Superior temporal gyrus (tissue), 1 donor: ENCODE results near the gene PMEL.

Experiments
- DNase-seq: peaks from one replicate; pipeline ENCODE4 v3.0.0-alpha.2; 2016; ENCODE audit errors: extremely low spot score

The PMEL gene

DNA sequence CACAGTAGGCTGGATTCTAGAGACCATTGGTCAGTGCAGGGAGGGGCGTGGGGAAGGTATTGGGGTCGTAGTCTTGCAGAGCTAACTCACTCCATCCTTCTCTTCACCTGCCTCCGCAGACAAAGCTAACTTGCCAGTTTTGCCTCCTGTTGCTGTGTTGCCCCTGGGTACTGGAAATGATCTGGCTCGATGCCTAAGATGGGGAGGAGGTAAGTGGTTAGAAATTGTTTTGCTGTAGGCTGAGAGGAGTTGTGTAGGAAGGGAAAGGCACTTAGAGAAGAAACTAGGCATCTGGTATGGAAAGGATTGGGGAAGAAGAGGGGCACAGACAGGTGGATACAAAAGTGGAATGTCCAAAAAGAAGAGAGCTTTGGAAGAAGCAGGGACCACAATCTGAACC lies 23.8 kb downstream of the PMEL start:
- no peak for DNase-seq

DNA sequence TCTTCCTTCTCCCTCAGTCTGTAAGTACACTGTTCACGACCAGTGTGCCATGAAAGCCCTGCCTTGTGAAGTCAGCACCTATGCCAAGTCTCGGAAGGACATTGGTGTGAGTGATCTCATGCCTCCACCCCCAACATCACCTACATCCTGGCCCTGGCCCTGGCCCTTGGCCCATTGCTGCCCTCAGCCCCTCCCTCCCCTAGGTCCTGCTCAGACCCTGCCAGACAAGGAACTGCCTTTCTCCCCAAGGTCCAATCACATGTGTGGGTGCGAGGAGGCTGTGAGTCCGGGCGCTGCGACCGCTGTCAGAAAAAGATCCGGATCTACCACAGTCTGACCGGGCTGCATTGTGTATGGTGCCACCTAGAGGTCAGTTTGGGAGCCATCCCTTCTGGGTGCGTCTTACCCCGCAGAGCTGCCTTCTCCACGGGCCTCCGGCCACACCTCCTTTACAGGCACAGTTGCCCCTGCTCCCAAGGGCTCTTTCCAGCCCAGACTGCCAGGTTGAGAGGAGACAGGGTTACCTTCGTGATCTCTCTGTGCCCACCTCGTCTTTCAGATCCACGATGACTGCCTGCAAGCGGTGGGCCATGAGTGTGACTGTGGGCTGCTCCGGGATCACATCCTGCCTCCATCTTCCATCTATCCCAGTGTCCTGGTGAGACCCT lies 25.6 kb downstream of the PMEL start:
- peak; percentile 93 for DNase-seq

- no peak for DNase-seq
These were observed 26.9 kb downstream of the PMEL start for GRCh38 chr12:55938826-55939501.

GRCh38 chr12:55937981-55938380 lies 27.9 kb downstream of the PMEL start:
- no peak for DNase-seq

- DNase-seq = no peak
These were observed 30.1 kb downstream of the PMEL start for GRCh38 chr12:55935738-55936151.

- no peak for DNase-seq
These were observed 31.1 kb downstream of the PMEL start for GRCh38 chr12:55934773-55935172.

DNA sequence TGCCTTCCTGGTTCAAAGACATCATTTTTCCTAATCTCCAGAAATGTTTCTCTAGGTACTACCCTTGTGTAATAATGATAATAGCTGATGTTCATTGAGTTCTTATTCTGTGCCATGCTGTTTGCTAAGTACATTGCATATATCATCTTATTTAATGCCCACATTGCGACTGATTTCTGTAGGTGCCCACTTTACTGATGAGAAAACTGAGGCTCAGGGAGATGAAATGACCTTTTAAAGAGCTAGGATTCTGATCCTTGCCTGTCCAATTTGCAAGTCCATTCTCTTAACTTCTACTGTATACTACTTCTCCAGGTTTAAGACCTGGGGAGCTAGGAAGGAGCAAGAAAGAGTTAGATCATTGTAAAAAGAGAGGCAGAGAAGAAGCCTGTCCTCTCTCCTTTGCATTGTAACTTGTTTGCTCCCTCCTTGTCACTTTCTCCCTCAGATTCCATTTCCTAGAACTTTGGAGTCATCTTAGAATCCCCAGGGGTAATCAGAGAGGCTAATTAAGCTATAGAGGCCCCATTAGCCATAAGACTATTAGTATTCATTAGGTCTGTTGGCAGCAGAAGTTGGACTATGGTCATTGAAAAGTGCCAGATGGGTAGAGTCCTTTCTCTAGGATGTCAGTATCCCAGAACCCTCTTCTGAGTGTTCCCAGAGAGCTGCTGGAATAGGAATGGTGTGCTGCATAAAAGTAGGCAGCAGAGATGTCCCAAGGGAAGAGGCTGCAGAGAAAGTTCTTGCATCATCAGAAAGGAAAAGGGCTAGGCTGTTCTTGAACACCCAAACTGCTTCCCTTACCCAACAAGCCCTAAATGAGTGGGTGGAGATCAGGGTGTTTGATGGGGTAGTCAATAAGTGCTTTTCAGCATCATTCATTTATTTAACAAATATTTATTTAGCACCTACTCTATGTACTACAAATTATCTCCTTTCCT lies 31.8 kb downstream of the PMEL start:
- DNase-seq = no peak

DNA sequence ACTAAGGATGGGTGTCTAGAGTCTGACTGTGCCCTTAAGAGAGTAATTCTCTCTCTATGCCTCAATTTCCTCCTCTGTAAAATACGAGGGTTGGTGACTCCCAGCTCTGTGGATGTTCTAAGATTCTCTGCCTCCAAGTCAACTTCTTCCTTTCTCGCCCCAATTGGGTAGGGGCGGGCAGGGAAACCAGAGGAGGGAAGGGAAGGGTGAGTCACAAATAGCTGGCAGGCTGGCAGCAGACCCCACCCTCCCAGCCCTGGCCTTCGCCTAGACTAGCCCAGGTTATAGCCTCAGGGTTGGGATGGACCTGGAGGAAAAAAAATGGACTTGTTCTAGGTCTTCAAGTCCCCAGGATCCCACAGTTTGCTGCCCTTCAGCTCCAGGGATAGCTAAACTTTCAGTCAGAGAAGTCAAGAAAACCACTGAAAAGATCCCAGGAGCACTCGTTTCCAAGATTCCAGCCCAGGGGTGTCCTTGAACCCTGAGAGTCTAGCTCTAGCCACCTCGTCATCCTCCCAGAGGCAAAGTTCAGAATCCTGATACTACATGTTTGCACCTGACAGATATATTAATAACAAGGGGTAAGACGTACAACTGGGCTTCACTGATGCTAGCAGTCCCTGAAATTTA lies 32.6 kb downstream of the PMEL start:
- no peak for DNase-seq

DNA sequence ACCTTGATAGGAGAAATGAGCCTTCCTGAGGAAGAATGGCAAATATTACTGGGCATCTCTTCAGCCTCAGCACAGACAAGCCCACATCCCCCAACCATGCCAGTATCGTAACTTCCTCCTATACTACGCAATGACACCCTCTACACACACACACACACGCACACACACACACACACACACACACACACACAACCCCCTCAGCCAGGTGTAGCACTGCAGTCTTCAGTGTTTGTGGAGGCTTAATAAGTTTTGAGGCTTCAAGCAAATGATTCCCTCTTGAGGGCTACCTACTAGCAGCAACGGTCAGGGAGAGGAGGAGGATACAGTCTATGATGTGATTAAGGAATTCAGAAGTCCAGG lies 33.3 kb downstream of the PMEL start:
- no peak for DNase-seq

DNA sequence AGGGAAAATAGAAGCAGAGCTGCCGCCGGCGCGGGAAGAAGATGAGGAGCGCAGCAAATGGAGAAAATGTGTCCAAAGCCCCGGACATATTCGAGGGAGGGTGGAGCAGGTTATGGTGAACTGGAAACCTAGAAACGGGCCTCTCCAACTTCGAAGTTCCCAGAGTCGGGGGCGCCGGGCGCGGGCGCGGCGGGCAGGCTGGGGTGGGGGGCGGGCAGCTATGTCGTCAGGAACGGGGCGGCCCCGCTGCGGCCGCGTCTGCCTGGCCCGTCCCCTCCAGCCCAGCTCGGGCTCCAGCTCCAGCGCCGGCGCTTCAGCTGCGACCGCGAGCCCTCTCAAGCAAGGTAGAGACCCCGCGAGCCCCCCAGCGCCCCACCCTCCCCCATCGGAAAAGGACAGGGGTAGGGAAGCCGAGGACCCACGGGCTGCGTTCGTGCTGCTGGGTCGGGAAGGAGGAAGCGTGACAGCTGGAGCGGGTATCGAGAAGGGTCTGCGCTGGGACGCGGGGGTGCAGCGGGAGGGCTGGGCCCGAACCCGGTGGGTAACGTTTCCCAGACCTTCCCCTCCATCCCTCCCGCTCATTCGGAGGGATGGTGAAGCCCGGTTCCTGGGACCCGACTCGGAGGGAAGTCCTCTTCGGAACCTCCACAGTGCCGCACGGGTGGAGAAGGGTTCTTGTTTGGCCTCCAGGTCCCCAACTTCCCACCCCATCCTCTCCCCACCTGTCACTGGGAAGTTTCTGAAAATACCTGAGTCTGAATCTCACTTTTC lies 33.9 kb downstream of the PMEL start:
- peak; percentile 19 for DNase-seq

DNA sequence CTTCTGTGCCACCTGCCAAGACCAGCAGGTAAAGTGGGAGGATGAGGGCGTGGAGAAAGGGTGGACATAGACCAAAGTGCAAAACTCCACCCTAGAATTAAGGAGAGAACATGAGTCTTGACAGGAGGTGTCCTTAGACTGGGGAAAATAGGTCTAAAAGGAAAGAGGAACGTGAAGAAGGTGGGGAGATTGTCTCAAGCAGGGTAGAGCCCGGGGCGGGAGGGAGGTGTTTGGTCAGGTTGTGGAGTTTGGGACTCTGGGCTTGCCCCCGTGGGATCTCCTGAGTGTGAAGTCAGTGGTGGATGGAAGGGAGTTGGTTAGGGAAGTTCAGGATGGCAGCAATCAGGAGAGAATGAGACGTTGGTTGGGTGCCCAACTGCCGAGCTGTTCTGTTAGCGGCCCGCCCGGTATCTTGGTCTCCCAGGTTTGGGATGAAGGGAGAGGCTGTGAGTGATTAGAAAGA lies 34.5 kb downstream of the PMEL start:
- no peak for DNase-seq

DNA sequence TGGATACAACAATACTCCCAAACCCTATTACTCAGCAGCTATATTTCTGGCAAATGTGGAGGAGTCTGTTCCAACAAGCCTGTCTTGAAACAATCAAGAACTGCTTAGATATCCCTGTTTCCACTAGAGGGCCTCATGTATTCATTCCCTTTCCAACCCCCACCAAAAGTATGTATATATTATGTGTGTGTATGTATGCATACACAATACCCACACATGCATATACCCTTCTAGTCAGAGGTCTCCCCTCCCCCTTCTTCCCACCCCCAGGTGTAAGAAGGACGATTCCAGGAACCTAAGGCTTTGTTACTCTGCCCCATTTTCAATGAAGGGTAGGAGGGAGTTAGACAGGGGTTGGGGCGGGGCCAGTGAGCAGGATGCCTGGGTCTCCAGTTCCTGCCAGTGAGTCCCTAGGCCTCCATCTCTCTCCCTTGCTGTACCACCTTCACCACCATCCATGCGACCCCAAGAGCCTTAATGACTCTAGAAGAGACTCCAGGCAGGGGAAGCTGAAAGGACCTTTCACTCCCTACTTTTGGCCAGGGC lies 35.0 kb downstream of the PMEL start, which contains the start of gene DGKA:
DGKA (plus strand) TSS at position 392 of the 546 bp plus-strand sequence. CDS start 5,342 bp downstream, outside the sequence.
- DNase-seq = peak; percentile 72

DNA sequence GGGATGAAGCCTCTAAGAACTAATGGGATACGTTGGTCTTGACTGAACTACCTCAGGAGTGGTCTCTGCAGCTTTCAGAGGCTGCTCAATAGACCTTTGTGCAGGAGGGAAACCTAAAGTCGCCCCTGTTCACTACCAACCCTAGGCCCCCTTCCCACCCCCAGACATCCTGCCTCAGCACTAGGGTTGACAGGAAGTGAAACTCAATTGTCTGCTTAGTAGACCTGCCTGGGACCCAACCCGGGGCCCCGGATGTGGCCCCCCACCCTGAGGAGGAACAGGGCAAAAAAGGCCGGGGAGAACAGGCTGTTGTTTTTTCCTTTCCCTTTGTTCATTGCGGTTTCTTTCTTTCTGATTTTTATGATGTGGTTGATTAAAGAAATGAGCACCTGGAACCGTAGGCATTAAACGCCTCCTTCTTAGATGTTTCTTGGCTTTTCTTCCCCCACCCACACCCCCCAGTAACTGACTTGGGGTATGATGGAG lies 36.5 kb downstream of the PMEL start:
- DNase-seq = no peak

DNA sequence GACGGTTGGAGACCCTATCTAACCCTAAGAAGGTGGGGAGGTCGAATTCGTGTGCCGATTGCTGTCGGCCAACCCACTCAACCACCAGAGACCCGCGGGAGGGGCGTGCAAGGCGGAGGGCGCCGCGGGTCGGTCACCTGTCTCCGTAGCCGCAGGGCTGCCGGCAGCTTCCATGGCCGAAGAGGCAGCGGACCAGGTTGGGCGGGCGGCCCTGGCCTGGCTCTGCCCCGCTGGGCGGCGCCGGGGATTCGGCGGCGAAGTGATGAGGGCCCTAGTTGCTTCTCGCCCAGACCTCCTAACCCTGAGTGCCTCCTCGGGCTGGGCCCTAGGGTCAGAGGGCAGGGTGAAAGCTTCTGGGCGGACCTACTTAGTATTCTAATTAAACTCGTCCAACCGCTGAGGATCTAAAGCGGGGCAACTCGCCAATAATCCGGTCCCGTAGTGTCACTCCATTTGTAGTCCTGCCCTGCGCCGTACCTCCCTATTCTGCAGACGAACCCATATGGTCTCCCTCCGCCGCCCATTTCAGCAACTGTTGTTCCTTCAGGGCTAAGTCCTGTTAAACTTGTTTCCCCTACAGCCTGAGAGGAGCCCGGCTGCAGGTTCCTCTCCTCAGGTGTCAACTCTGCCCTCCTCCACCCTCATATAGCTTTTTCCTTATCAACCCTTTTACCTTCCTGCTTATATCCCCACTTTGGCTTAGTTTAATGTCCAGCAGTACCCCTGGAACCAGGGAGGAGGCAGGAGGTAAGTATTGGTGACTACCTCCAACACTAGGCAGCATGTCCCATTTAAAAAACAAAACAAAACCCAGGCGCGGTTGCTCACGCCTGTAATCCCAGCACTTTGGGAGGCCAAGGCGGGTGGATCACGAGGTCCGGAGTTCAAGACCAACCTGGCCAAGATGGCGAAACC lies 38.0 kb downstream of the PMEL start, which contains the start of gene PYM1:
PYM1 (minus strand) TSS at position 307 of the 915 bp plus-strand sequence; CDS start at position 174, 133 bp downstream.
- DNase-seq = peak; percentile 69

GRCh38 chr12:55926738-55927587 lies 38.9 kb downstream of the PMEL start:
- peak; percentile 91 for DNase-seq

- DNase-seq = no peak
These were observed 39.7 kb downstream of the PMEL start for GRCh38 chr12:55925870-55926737.

- no peak for DNase-seq
These were observed 40.5 kb downstream of the PMEL start for GRCh38 chr12:55925371-55925770.
